Measurements from ENCODE around the gene RFX2. TPM values are rescaled to one million over a fixed set of nuclear protein-coding genes. Genes with fewer than 3 reads are reported as not detected.
"Not testable (repeated sequence)": the region's sequence is repeated elsewhere in the genome, so short reads cannot be mapped to it uniquely, and the experiment has no call there.

Gene RFX2
- total RNA-seq, 1 donor from 2014 or later = 27.9 TPM

GRCh38 chr19:5974721-5975387 is 135.4 kb downstream of the RFX2 start:
- DNase-seq (ENCODE audit: low spot score) = no peak

GRCh38 chr19:5973867-5974635 is 136.2 kb downstream of the RFX2 start:
- DNase-seq (ENCODE audit: low spot score) = no peak

GRCh38 chr19:5973376-5973775 is 136.9 kb downstream of the RFX2 start:
- no peak for DNase-seq (ENCODE audit: low spot score)

GRCh38 chr19:5972355-5972731 is 138.0 kb downstream of the RFX2 start:
- no peak for DNase-seq (ENCODE audit: low spot score)

- DNase-seq (ENCODE audit: low spot score) = no peak
Observed at GRCh38 chr19:5971714-5972354, 138.5 kb downstream of the RFX2 start.

GRCh38 chr19:5969476-5969875 is 140.8 kb downstream of the RFX2 start:
- DNase-seq (ENCODE audit: low spot score) = no peak

- DNase-seq (ENCODE audit: low spot score) = no peak
Observed at GRCh38 chr19:5968431-5969373, 141.6 kb downstream of the RFX2 start.

GRCh38 chr19:5967994-5968430 is 142.3 kb downstream of the RFX2 start:
- no peak for DNase-seq (ENCODE audit: low spot score)

- DNase-seq (ENCODE audit: low spot score) = no peak
Observed at GRCh38 chr19:5967571-5967970, 142.7 kb downstream of the RFX2 start.

GRCh38 chr19:5966941-5967340 is 143.4 kb downstream of the RFX2 start:
- no peak for DNase-seq (ENCODE audit: low spot score)

GRCh38 chr19:5966215-5966614 is 144.1 kb downstream of the RFX2 start:
- no peak for DNase-seq (ENCODE audit: low spot score)

- DNase-seq (ENCODE audit: low spot score) = no peak
Observed at GRCh38 chr19:5964816-5965565, 145.3 kb downstream of the RFX2 start.

GRCh38 chr19:5963855-5964254 is 146.4 kb downstream of the RFX2 start:
- DNase-seq (ENCODE audit: low spot score) = no peak

- not testable (repeated sequence) for DNase-seq (ENCODE audit: low spot score)
Observed at GRCh38 chr19:5963259-5963658, 147.0 kb downstream of the RFX2 start.

GRCh38 chr19:5961969-5962945 is 148.0 kb downstream of the RFX2 start:
- DNase-seq (ENCODE audit: low spot score) = no peak

- DNase-seq (ENCODE audit: low spot score) = not testable (repeated sequence)
Observed at GRCh38 chr19:5961641-5961968, 148.7 kb downstream of the RFX2 start.

- no peak for DNase-seq (ENCODE audit: low spot score)
Observed at GRCh38 chr19:5960005-5961001, 150.0 kb downstream of the RFX2 start.

All from mesenteric fat pad (tissue), 1 donor.